H1 (cell line): ENCODE measurements around the gene ARHGAP26. TPM values are rescaled to one million over a fixed set of nuclear protein-coding genes. Genes with fewer than 3 reads are reported as not detected.

ENCODE experiments used
- CTCF ChIA-PET: fragments of 300-600 bp; sonication (Branson Sonifier 250); formaldehyde crosslinking; loops from one replicate; lab custom pipeline; 2021; ENCODE audit not compliant: partially characterized antibody; lab: Charles Lee
- POLR2A ChIA-PET: fragments of 300-600 bp; sonication (Branson Sonifier 250); formaldehyde crosslinking; loops from one replicate; lab custom pipeline; 2021; ENCODE audit warnings: inconsistent platforms; ENCODE audit not compliant: partially characterized antibody; lab: Charles Lee
- DNase-seq, 2 experiments: peaks; one replicate each; pipeline versions ENCODE4 v3.0.0 to v3.0.0-alpha.2; 2010 to 2022; ENCODE audit warnings: low spot score in 2 of 2, low read depth in 1 of 2, mixed read lengths in 1 of 2
- FAIRE-seq: peaks from 2 replicates; lab custom pipeline; 2011; peaks lifted over from hg19 to GRCh38; lab: Jason Lieb, UNC
- H2AFZ ChIP-seq: 2 replicates; pipeline ENCODE4 v1.8.1; 2012; ENCODE audit warnings: low read length, inconsistent platforms
- H2AK5ac ChIP-seq: 2 replicates; pipeline ENCODE4 v1.6.1; 2013; ENCODE audit warnings: low read depth, low read length
- H2BK120ac ChIP-seq: replicated peaks from 2 replicates; pipeline ENCODE3; 2013; ENCODE audit warnings: low read depth, low read length, inconsistent platforms
- H2BK12ac ChIP-seq: 2 replicates; pipeline ENCODE4 v1.6.1; 2013; ENCODE audit warnings: low read depth, low read length
- H2BK15ac ChIP-seq: 2 replicates; pipeline ENCODE4 v1.6.1; 2013; ENCODE audit warnings: low read length
- H2BK20ac ChIP-seq: 2 replicates; pipeline ENCODE4 v1.6.1; 2013; ENCODE audit warnings: low read length
- H2BK5ac ChIP-seq: 2 replicates; pipeline ENCODE4 v1.6.1; 2013; ENCODE audit warnings: low read depth, low read length
- H3K14ac ChIP-seq: 2 replicates; pipeline ENCODE4 v1.6.1; 2013; ENCODE audit warnings: inconsistent platforms; ENCODE audit not compliant: insufficient read length
- H3K18ac ChIP-seq: 2 replicates; pipeline ENCODE4 v1.6.1; 2013; ENCODE audit warnings: low read length; ENCODE audit errors: extremely low read depth
- H3K23ac ChIP-seq: 2 replicates; pipeline ENCODE4 v1.6.1; 2013; ENCODE audit warnings: inconsistent platforms; ENCODE audit not compliant: insufficient read length
- H3K23me2 ChIP-seq: 2 replicates; pipeline ENCODE4 v1.6.1; 2013; ENCODE audit warnings: low read depth, low read length
- H3K27ac ChIP-seq: 2 replicates; pipeline ENCODE4 v1.6.1; 2011; ENCODE audit warnings: low read depth, low read length, inconsistent platforms
- H3K27me3 ChIP-seq, 4 experiments: replicated peaks in 1 of 4; 1 replicate in 1 of 4; 2 replicates in 3 of 4; pipeline versions ENCODE4 v1.6.1 to v1.8.1; 2011 to 2013; ENCODE audit warnings: low read length in 3 of 4, mild to moderate bottlenecking in 3 of 4, inconsistent platforms in 2 of 4, mixed read lengths in 2 of 4, moderate library complexity in 1 of 4; ENCODE audit not compliant: control insufficient read depth in 3 of 4, insufficient read depth in 3 of 4; ENCODE audit errors: extremely low read depth in 1 of 4
- H3K36me3 ChIP-seq, 4 experiments: 2 replicates each; pipeline versions ENCODE4 v1.6.1 to v1.8.1; 2011 to 2013; ENCODE audit warnings: mild to moderate bottlenecking in 4 of 4, low read length in 3 of 4, moderate library complexity in 2 of 4, control low read depth in 1 of 4, inconsistent platforms in 1 of 4; ENCODE audit not compliant: insufficient read depth in 4 of 4, control insufficient read depth in 2 of 4
- H3K4ac ChIP-seq: replicated peaks from 2 replicates; pipeline ENCODE3; 2013; ENCODE audit warnings: low read length, low read depth, mixed read lengths, inconsistent platforms; ENCODE audit not compliant: insufficient read length
- H3K4me1 ChIP-seq, 4 experiments: replicated peaks in 1 of 4; 1 replicate in 1 of 4; 2 replicates in 3 of 4; pipeline versions ENCODE4 v1.6.1 to v1.8.1; 2011 to 2013; ENCODE audit warnings: low read length in 3 of 4, inconsistent platforms in 2 of 4, mixed read lengths in 1 of 4; ENCODE audit not compliant: insufficient read depth in 4 of 4, control insufficient read depth in 3 of 4
- H3K4me2 ChIP-seq, 2 experiments: 2 replicates each; pipeline versions ENCODE4 v1.6.1 to v1.8.1; 2011 to 2013; ENCODE audit warnings: low read depth in 2 of 2, low read length in 2 of 2, control low read depth in 1 of 2, inconsistent platforms in 1 of 2, mild to moderate bottlenecking in 1 of 2; ENCODE audit not compliant: insufficient read depth in 1 of 2
- H3K4me3 ChIP-seq, 4 experiments: fragments of 200-600, 300-600 bp in 1 of 4; sonication (generic), shearing (Covaris generic), sonication (Bioruptor Twin) in 1 of 4; 2 replicates each; pipeline versions ENCODE4 v1.5.1 to v1.8.1; 2011 to 2016; ENCODE audit warnings: low read length in 4 of 4, low read depth in 3 of 4, control low read depth in 2 of 4, inconsistent platforms in 2 of 4, mild to moderate bottlenecking in 2 of 4, mixed read lengths in 1 of 4, moderate library complexity in 1 of 4; ENCODE audit not compliant: insufficient read depth in 2 of 4; ENCODE audit errors: extremely low read depth in 1 of 4
- H3K56ac ChIP-seq: replicated peaks from 2 replicates; pipeline ENCODE3; 2013; ENCODE audit warnings: low read depth, mild to moderate bottlenecking, mixed read lengths, low read length, inconsistent platforms; ENCODE audit not compliant: insufficient read length
- H3K79me1 ChIP-seq: 2 replicates; pipeline ENCODE4 v1.6.1; 2013; ENCODE audit warnings: low read depth, low read length, control low read depth
- H3K79me2 ChIP-seq, 2 experiments: 2 replicates each; pipeline versions ENCODE4 v1.6.1 to v1.8.1; 2012 to 2013; ENCODE audit warnings: low read length in 2 of 2, mild to moderate bottlenecking in 2 of 2, inconsistent platforms in 1 of 2; ENCODE audit not compliant: insufficient read depth in 2 of 2, control insufficient read depth in 1 of 2
- H3K9ac ChIP-seq, 4 experiments: replicated peaks in 1 of 4; 1 replicate in 1 of 4; 2 replicates in 3 of 4; pipeline versions ENCODE4 v1.6.1 to v1.8.1; 2011 to 2013; ENCODE audit warnings: low read depth in 3 of 4, low read length in 3 of 4, control low read depth in 2 of 4, mild to moderate bottlenecking in 2 of 4, moderate library complexity in 2 of 4, inconsistent platforms in 1 of 4; ENCODE audit errors: extremely low read depth in 1 of 4
- H3K9me3 ChIP-seq, 2 experiments: 2 replicates each; pipeline versions ENCODE4 v1.6.1 to v1.8.1; 2012 to 2013; ENCODE audit warnings: mild to moderate bottlenecking in 2 of 2, moderate library complexity in 2 of 2, control low read depth in 1 of 2, inconsistent platforms in 1 of 2, low read depth in 1 of 2, low read length in 1 of 2, mixed read lengths in 1 of 2; ENCODE audit not compliant: insufficient read depth in 2 of 2
- H4K20me1 ChIP-seq, 2 experiments: replicated peaks in 1 of 2; 2 replicates each; pipeline versions ENCODE3 to v1.8.1; 2011 to 2013; ENCODE audit warnings: inconsistent platforms in 2 of 2, low read length in 2 of 2, mild to moderate bottlenecking in 1 of 2; ENCODE audit not compliant: insufficient read depth in 2 of 2, control insufficient read depth in 1 of 2
- H4K5ac ChIP-seq: 2 replicates; pipeline ENCODE4 v1.6.1; 2013; ENCODE audit warnings: low read length, low read depth, mixed read lengths, inconsistent platforms; ENCODE audit not compliant: insufficient read length
- H4K8ac ChIP-seq: 2 replicates; pipeline ENCODE4 v1.8.0; 2013; ENCODE audit warnings: mild to moderate bottlenecking, moderate library complexity, low read length, inconsistent platforms; ENCODE audit not compliant: insufficient read depth; ENCODE audit errors: extremely low read depth
- H4K91ac ChIP-seq: replicated peaks from 2 replicates; pipeline ENCODE3; 2013; ENCODE audit warnings: low read length, mixed read lengths, inconsistent platforms; ENCODE audit not compliant: insufficient read length
- ATF3 ChIP-seq: IDR thresholded peaks from 2 replicates; pipeline ENCODE4 v1.6.1; 2011; ENCODE audit warnings: low read depth, mild to moderate bottlenecking, low read length; ENCODE audit not compliant: insufficient read depth
- CHD2 ChIP-seq: IDR thresholded peaks from 2 replicates; pipeline ENCODE4 v1.6.1; 2012; ENCODE audit warnings: low read length, improper control_type of control experiment
- KDM4A ChIP-seq: IDR thresholded peaks from one replicate; pipeline ENCODE4 v1.7.1; 2012; ENCODE audit warnings: low read depth, mild to moderate bottlenecking, moderate library complexity, low read length, inconsistent platforms; ENCODE audit not compliant: severe bottlenecking
- RAD21 ChIP-seq, 2 experiments: IDR thresholded peaks in 1 of 2; conservative IDR thresholded peaks in 1 of 2; 2 replicates each; pipeline ENCODE4 v1.6.1; 2011; ENCODE audit warnings: low read depth in 2 of 2, low read length in 2 of 2, improper control_type of control experiment in 1 of 2, inconsistent platforms in 1 of 2, mild to moderate bottlenecking in 1 of 2, moderate library complexity in 1 of 2
- SUZ12 ChIP-seq: fragments of 200-600 bp; sonication (generic); IDR thresholded peaks from 2 replicates; pipeline ENCODE4 v1.6.1; 2012; ENCODE audit warnings: mild to moderate bottlenecking, inconsistent platforms, low read length, moderate library complexity, mixed read lengths
- WGBS, 2 experiments: shearing (Covaris generic) in 1 of 2; methylation state at CpG; one replicate each; pipeline versions ENCODE4 v1.1.6 to v1.1.7; 2013 to 2015; ENCODE audit warnings: low lambda C conversion rate in 2 of 2, mixed read lengths in 2 of 2, inconsistent platforms in 1 of 2, low coverage in 1 of 2, missing lambda C conversion rate in 1 of 2; ENCODE audit not compliant: insufficient replicate concordance in 2 of 2, insufficient coverage in 1 of 2, insufficient read length in 1 of 2; ENCODE audit errors: extremely low coverage in 1 of 2, missing lambda C conversion rate in 1 of 2; 5-methylcytosine and 5-hydroxymethylcytosine counted together
- polyA plus RNA-seq, 7 experiments: library from polyadenylated mRNA; depleted of rRNA in 3 of 7; stranded (reverse) in 5 of 7; unstranded in 2 of 7; fragments of >200 nt in 5 of 7; fragments of 200-250 nt in 2 of 7; gene quantifications; 1 replicate in 5 of 7; 2 replicates in 1 of 7; 4 replicates in 1 of 7; pipeline versions ENCODE4 v1.2.1 to v1.2.3, GENCODE V29; 2011 to 2013; ENCODE audit warnings: missing spikeins in 2 of 7, mixed read lengths in 2 of 7
- total RNA-seq: library from RNA; stranded (reverse); fragmentation: NEBNext Ultra II Directional; extraction: Animal tissue kit (Norgen Biotek cat#: 25700); gene quantifications from 2 replicates; pipeline ENCODE4 v1.2.1, GENCODE V29; 2021

Gene ARHGAP26
- total and polyA plus RNA-seq, 2 of the 8 experiments (the other 6 are each of a cell fraction or from before 2014, with no cell fraction given): 7.1 to 24.8 TPM

- H3K79me1 ChIP-seq: no peaks in the 10 kb centered on the region
- no peaks in the 10 kb centered on the region; a peak in 2 of 8 replicates for H3K36me3 ChIP-seq
- H3K79me2 ChIP-seq: no peaks in the 10 kb centered on the region
- no peaks in the 10 kb centered on the region; the same call in 1 of the 2 replicates for H3K23me2 ChIP-seq
- no peak overlapping the region for H2AFZ ChIP-seq
- H4K20me1 ChIP-seq: no peaks in the 10 kb centered on the region
- H3K4ac ChIP-seq: no peak overlapping the region
- no peak overlapping the region for H2BK12ac ChIP-seq
- WGBS, 2 experiments: 93% methylated on average over 3 of the region's 3 CpGs; no CpG with 5 or more reads in 1 of the 2 experiments
- no peak overlapping the region for H2BK120ac ChIP-seq
- H3K27me3 ChIP-seq: no peaks in the 10 kb centered on the region
- no peak overlapping the region for H3K18ac ChIP-seq
- no peaks in the 10 kb centered on the region for H3K9me3 ChIP-seq
- H3K9ac ChIP-seq: no peak overlapping the region
- no peak overlapping the region for H2BK20ac ChIP-seq
- no peak overlapping the region for H3K27ac ChIP-seq
- H4K91ac ChIP-seq: no peak overlapping the region
- no peak overlapping the region for H3K56ac ChIP-seq
- no peak overlapping the region for H3K14ac ChIP-seq
- H2AK5ac ChIP-seq: no peak overlapping the region
- FAIRE-seq (no peak), DNase-seq (no peak)
- no peak overlapping the region for H2BK5ac ChIP-seq
- H3K4me2 ChIP-seq: no peak overlapping the region
- no peaks in the 10 kb centered on the region for H3K4me1 ChIP-seq
- H4K8ac ChIP-seq: no peak overlapping the region
- ChIA-PET CTCF (interaction anchor here (0.8 to 3.0 kb wide), 8 partner anchors 17 to 270 kb away, joined by 3 to 15 read pairs (median 6); no protein-coding TSS in a partner anchor), POLR2A (no interaction called here)
- H4K5ac ChIP-seq: no peak overlapping the region
- H2BK15ac ChIP-seq: no peak overlapping the region
- H3K23ac ChIP-seq: no peak overlapping the region
- H3K4me3 ChIP-seq: no peak overlapping the region
- TF ChIP-seq RAD21 (IDR thresholded peaks at IDR 0.05 in 1 of 2, conservative IDR thresholded peaks at IDR 0.05 in 1 of 2; ENCODE audit: low read depth in 2 of 2, low read length in 2 of 2) (no peak), SUZ12 (no peak), ATF3 (no peak), KDM4A (no peak), CHD2 (no peak)
Observed at GRCh38 chr5:142939006-142939405, 168.8 kb downstream of the ARHGAP26 start.
